HG03378 (cell line): ENCODE results near the gene NOS2.
"Not testable (repeated sequence)": the region's sequence is repeated elsewhere in the genome, so short reads cannot be mapped to it uniquely, and the experiment has no call there.

Source experiments
- ATAC-seq: cut with Tn5 transposase; IDR thresholded peaks from one replicate; pipeline ENCODE4 v1.9.1; 2021; ENCODE audit warnings: mild to moderate bottlenecking, moderate library complexity; ENCODE audit not compliant: unreplicated experiment

NOS2 gene

GRCh38 chr17:27793168-27793905, 7.0 kb downstream of the NOS2 start:
- no peak for ATAC-seq

GRCh38 chr17:27792095-27792494, 8.2 kb downstream of the NOS2 start:
- no peak for ATAC-seq

GRCh38 chr17:27788919-27789318, 11.4 kb downstream of the NOS2 start:
- no peak for ATAC-seq

GRCh38 chr17:27783440-27784350, 16.6 kb downstream of the NOS2 start:
- ATAC-seq: no peak

- ATAC-seq: no peak
Measured at GRCh38 chr17:27782791-27783206, 17.5 kb downstream of the NOS2 start.

- no peak for ATAC-seq
Measured at GRCh38 chr17:27780828-27781404, 19.4 kb downstream of the NOS2 start.

- no peak for ATAC-seq
Measured at GRCh38 chr17:27780092-27780827, 20.1 kb downstream of the NOS2 start.

DNA sequence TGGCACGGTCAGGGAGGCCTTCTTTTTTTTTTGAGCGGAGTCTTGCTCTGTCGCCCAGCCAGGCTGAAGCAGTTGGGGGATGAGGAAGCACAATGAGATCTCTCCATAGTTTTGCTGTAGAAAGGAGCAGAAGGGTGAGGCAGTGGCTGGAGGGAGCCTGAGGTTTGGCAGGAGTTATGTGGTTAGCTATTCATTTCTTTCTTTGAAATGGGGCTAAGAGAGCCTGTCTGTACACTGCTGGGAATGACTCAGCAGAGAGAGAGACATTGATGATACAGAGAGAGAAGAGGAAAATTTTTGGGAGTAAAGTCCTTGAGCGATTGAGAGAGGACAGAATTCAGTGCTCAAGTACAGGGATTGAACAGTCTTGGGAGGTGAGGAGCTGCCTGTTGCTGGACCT, 22.1 kb downstream of the NOS2 start:
- no peak for ATAC-seq

DNA sequence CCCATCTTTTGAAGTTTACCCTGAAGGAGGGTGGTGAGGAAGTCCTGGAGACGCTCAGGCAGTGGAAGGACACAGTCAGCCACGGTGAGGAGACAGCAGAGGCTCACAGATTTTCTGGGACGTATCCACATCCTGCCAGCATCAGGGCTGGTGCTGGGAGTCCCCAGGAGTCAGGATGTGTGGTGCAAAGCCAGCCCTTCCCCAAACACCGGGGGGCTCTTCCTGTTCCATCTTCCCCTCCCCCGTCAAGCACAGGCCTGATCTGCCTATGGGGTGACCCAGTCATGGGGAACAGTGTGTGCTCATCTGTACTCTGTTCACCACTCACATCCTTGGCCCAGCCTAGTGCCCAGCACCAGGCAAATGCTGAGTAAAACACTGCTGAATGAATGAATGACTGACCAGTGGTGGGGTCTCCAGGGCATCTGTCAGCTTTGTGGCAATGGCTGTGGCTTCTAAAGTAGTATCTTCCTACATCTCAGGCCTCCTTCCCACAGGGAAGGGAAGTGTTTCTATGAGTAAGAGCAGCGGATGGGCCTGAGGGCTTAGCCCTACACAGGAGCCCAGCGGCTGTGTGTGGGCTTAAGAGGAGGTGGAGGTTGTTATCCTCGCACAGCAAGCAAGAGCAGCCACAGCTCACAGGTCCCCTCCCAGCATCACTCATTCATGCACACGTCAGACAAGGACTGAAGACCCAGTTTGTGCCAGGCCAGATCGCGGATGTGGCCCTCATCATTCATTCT, 23.3 kb downstream of the NOS2 start:
- no peak for ATAC-seq

DNA sequence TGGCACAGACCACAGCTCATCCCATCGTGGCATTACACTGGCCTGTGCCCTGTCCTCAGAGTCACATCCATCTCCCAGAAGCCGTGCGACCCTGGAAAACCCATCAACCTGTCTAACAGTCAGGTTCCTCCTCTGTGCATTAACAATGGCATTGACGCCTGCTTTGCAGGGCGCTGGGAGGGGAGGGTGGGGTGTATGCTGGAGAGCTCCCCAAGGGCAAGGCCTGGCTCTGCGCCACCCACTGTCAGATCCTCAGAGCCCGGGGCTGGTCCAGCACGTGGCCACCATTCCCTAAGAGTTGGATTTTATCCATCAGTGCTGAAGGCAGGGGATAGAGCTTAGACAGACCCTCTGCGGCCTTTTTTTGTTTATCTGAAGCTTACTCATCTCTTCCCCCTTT, 28.7 kb downstream of the NOS2 start:
- ATAC-seq: no peak

GRCh38 chr17:27770877-27771276, 29.5 kb downstream of the NOS2 start:
- no peak for ATAC-seq

DNA sequence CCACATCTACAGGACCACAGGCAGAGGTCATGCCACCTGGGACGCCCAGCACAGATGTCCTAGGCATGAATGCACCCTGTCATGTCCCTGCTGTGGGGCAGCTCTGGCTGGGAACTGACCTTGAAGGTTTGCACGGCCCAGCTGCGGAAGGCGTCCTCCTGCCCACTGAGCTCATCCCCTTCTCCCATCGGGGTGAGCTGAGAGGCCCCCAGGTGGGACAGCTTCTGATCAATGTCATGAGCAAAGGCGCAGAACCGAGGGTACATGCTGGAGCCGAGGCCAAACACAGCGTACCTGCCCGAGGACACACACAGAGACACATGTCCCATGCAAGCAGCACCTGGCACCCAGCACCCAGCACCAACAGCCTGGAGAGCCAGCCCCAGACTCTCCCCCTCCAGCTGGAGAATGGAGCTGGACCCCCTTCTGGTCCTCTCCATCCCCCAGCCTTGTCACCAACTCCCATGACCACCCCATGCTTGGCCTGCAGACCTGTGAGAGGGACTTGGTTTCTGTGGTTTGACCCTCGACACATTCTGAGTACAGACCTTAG, 31.4 kb downstream of the NOS2 start:
- no peak for ATAC-seq

- ATAC-seq: no peak
Measured at GRCh38 chr17:27766438-27766837, 33.9 kb downstream of the NOS2 start.

GRCh38 chr17:27765353-27765752, 35.0 kb downstream of the NOS2 start:
- ATAC-seq: no peak

DNA sequence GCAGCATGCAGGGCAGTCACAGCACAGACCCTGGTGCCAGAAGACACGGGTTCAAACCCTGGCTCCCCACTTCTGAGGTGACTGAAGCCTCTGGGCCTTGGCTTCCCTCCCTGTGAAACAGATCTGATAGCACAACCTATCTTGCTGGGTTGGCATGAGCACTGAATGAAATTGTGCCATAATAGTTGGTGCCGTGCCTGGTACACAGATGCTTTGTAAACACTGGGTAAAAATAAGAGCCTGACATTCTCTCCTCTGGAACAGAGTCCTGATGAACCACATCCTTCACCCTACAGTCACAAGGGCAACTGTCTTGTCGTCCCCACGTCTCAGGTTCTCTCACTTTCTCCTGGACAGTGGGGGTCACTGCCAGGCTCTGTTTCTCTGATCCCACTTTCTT, 35.7 kb downstream of the NOS2 start:
- ATAC-seq: no peak

DNA sequence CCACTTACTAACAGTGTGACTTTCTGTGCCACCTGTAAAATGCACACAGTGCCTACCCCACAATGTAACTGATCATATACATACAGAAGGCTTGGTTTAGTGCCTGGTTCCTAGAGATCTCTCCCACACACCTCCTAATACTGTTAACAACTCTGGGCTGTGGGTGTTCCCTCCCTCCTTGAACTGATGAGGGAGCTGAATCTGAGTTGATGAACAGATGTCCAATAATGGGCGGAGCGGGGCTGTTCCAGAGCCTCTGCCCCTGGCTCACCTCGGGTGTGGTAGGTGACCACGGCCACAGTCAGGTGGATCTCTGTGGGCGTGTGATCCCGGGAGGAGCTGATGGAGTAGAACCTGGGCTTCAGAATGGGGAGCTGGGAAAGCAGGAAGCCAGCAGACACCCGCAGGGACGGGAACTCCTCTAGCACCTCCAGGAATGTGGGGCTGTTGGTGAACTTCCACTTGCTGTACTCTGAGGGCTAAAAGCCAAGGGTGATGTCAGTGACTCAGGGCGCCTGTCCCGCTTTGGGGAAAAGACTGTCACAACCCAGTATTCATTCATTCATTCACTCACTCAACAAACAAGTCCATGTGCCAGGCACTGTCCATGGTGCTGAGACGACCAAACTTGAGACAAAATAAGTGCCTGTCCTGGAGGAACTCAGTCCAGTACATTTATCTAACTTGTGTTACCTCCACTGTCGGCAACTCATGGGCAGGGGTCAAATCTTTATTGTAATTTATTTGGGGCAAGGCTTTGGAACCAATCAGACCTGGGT, 37.6 kb downstream of the NOS2 start:
- ATAC-seq: no peak

GRCh38 chr17:27760931-27761330, 39.4 kb downstream of the NOS2 start:
- ATAC-seq: not testable (repeated sequence)

DNA sequence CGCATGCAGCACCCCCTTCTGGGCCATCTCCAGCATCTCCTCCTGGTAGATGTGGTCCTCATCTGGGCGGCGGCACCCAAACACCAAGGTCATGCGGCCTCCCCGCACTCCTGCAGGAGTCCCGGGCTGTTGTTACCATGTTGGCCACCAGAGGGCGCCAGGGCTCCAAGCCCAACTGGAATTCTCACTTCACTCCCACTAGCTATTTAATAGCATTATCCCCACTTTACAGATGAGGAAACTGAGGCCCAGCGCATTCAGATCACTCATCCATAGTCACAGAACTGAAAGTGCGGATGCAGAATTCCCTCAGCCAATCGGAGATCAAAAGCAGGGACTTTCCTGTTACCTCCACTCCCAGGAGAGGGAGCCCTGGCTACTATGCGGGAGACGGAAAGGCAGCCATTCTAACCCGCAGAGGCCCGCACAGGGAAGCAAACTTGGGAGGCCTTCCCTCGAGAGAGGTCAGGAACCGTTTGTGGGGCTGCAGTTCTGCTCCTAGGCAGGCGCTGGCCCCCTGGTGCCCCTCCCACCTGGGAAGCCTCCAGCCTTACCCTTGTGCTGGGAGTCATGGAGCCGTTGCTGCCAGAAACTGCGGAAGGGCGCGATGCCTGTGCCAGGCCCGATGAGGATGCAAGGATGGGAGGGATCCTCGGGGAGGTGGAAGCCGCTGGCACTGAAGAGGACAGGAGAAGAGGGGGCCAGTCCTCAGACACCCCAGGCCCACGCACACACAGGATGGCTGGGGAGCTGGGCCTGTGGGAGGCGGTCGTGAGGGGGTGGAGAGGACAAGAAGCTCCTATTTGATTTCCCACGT, 40.1 kb downstream of the NOS2 start:
- ATAC-seq: no peak
